Heart left ventricle (tissue), 13 donors: Measurements from ENCODE around the gene S100A16.

Experiments
- POLR2A ChIP-seq, 2 donors: fragments of 450-650 bp; IDR thresholded peaks; one replicate each; pipeline ENCODE4 v1.6.1; 2017; ENCODE audit warnings: antibody characterized with exemption in 2 of 2, mild to moderate bottlenecking in 2 of 2, moderate library complexity in 2 of 2
- TF ChIP-seq, protein P1 (sequence below), 12 donors: fragments of 200-600 bp; sonication (generic) in 4 of 12; IDR thresholded peaks; one replicate each; pipeline versions ENCODE4 v1.5.0 to v1.8.0; 2018 to 2022; ENCODE audit warnings: antibody characterized with exemption in 12 of 12, mild to moderate bottlenecking in 5 of 12
- donor health status: ischemic (EF 13 %, LVEDD 7.1; RV severe dilation, severe dysfunction).
- donor health status: DM: no; HTN: yes; CAD: no.
- donor health status: DM: no; HTN: no; CAD: no.
- donor health status: ischemic (EF 25% LVEDD 6.9; RV normal size, moderate dysfunction).
- donor health status: ischemic (EF 25% LVEDD 5.7; RV mildly dilated, moderate dysfunction).
- donor health status: ischemic (EF 35%, LVEDD 5.7; RV mildly dilated, moderate dysfunction).
- donor health status: nonischemic (EF 11% LVEDD 7.7; RV severe dilation, severe dysfunction).
- donor health status: DM: yes; HTN: yes; CAD: no.
- donor health status: PGD.
- donor health status: ischemic (EF 29% LVEDD 5.4; RV normal size, mild dysfunction).
- donor health status: nonischemic (EF 23%, LVEDD 6.1; RV moderate dilation, normal function).

DNA sequence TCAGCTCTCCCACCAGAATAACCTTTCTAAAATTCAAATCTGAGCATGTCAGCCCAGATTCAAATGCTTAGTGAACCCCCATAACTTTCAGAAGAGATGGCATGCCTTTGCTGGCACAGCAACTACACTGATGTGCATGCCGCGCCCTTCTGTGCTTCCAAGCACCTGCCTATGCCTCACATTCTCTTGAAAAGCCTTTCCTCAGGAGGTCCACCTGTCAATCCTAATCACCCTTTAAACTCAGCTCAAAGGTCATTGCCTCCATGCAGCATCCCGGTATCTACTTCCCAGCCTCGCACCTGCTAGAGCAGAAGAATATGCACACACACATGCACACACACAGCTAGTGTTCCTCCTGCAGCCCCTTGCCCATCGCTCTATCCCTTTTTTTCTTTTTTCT, 42.1 kb downstream of the S100A16 start:
- TF ChIP-seq, protein P1, sequence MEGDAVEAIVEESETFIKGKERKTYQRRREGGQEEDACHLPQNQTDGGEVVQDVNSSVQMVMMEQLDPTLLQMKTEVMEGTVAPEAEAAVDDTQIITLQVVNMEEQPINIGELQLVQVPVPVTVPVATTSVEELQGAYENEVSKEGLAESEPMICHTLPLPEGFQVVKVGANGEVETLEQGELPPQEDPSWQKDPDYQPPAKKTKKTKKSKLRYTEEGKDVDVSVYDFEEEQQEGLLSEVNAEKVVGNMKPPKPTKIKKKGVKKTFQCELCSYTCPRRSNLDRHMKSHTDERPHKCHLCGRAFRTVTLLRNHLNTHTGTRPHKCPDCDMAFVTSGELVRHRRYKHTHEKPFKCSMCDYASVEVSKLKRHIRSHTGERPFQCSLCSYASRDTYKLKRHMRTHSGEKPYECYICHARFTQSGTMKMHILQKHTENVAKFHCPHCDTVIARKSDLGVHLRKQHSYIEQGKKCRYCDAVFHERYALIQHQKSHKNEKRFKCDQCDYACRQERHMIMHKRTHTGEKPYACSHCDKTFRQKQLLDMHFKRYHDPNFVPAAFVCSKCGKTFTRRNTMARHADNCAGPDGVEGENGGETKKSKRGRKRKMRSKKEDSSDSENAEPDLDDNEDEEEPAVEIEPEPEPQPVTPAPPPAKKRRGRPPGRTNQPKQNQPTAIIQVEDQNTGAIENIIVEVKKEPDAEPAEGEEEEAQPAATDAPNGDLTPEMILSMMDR (IDR thresholded peaks at IDR 0.05) = no peak
- no peak for TF ChIP-seq POLR2A (IDR thresholded peaks at IDR 0.05)
